ENCODE measurements around the gene QRICH2.

DNA sequence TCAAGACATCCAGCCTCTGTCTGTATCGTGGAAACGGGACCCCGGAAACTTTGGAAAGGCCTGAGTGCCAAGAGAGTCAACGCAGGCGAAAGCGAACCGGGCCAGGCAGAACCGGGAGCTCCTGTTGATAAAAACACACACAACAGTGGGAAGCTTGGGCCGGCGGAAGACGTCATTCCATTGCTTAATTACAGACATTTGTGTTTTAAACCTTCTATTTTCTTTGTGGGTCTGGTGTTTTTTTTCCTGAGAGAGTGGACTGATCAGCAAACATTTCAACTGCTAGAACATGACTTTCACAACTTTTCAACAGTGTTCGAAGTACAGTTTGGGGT is 66.9 kb downstream of the QRICH2 start:
- TF ChIP-seq MAZ (IDR thresholded peaks at IDR 0.05; ENCODE audit: borderline replicate concordance, low read depth, low read length) = no peak
- TF ChIP-seq POLR2A (IDR thresholded peaks at IDR 0.05; ENCODE audit: low read depth, low read length) = no peak
- no peak for TF ChIP-seq MAFK (IDR thresholded peaks at IDR 0.05; ENCODE audit: low read depth, low read length)
- TF ChIP-seq, protein P1, sequence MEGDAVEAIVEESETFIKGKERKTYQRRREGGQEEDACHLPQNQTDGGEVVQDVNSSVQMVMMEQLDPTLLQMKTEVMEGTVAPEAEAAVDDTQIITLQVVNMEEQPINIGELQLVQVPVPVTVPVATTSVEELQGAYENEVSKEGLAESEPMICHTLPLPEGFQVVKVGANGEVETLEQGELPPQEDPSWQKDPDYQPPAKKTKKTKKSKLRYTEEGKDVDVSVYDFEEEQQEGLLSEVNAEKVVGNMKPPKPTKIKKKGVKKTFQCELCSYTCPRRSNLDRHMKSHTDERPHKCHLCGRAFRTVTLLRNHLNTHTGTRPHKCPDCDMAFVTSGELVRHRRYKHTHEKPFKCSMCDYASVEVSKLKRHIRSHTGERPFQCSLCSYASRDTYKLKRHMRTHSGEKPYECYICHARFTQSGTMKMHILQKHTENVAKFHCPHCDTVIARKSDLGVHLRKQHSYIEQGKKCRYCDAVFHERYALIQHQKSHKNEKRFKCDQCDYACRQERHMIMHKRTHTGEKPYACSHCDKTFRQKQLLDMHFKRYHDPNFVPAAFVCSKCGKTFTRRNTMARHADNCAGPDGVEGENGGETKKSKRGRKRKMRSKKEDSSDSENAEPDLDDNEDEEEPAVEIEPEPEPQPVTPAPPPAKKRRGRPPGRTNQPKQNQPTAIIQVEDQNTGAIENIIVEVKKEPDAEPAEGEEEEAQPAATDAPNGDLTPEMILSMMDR (conservative IDR thresholded peaks at IDR 0.05; ENCODE audit: low read depth, low read length) = no peak
- TF ChIP-seq, protein P2, sequence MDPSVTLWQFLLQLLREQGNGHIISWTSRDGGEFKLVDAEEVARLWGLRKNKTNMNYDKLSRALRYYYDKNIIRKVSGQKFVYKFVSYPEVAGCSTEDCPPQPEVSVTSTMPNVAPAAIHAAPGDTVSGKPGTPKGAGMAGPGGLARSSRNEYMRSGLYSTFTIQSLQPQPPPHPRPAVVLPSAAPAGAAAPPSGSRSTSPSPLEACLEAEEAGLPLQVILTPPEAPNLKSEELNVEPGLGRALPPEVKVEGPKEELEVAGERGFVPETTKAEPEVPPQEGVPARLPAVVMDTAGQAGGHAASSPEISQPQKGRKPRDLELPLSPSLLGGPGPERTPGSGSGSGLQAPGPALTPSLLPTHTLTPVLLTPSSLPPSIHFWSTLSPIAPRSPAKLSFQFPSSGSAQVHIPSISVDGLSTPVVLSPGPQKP (IDR thresholded peaks at IDR 0.05; ENCODE audit: borderline replicate concordance, low read depth, low read length) = no peak
- no peak for TF ChIP-seq MXI1 (IDR thresholded peaks at IDR 0.05; ENCODE audit: borderline replicate concordance, low read depth, low read length)
- TF ChIP-seq, protein P3, sequence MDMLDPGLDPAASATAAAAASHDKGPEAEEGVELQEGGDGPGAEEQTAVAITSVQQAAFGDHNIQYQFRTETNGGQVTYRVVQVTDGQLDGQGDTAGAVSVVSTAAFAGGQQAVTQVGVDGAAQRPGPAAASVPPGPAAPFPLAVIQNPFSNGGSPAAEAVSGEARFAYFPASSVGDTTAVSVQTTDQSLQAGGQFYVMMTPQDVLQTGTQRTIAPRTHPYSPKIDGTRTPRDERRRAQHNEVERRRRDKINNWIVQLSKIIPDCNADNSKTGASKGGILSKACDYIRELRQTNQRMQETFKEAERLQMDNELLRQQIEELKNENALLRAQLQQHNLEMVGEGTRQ (IDR thresholded peaks at IDR 0.05; ENCODE audit: low read depth, low read length) = no peak
- no peak for TF ChIP-seq SMC3 (IDR thresholded peaks at IDR 0.05; ENCODE audit: low read depth, low read length)
- no peak for TF ChIP-seq NFE2L2 (IDR thresholded peaks at IDR 0.05; ENCODE audit: low read depth, low read length)
- TF ChIP-seq CEBPB (IDR thresholded peaks at IDR 0.05; ENCODE audit: low read depth, low read length) = peak; percentile 24; the same call in 1 of the 2 replicates
- no peak for TF ChIP-seq RCOR1 (IDR thresholded peaks at IDR 0.05; ENCODE audit: insufficient replicate concordance, low read length)
- TF ChIP-seq FOS (IDR thresholded peaks at IDR 0.05; ENCODE audit: low read depth, low read length) = no peak
